Activated CD8-positive, alpha-beta T cell treated with anti-CD3 and anti-CD28 coated beads for 36 hours (primary cell): ENCODE data around the gene ARHGAP25. TPM values are rescaled to one million over a fixed set of nuclear protein-coding genes. Genes with fewer than 3 reads are reported as not detected.

Source experiments
- ATAC-seq: fragments of 200-7000 bp; cut with Tn5 transposase; one replicate; pipeline ENCODE4 v1.10.0; 2021; ENCODE audit warnings: mild to moderate bottlenecking, moderate library complexity
- CTCF ChIA-PET: fragments of 350-600 bp; sonication (Branson Sonifier 250); formaldehyde crosslinking; loops from one replicate; lab custom pipeline; 2021; ENCODE audit warnings: antibody characterized with exemption; lab: Charles Lee
- POLR2A ChIA-PET: fragments of 350-600 bp; sonication (Branson Sonifier 250); formaldehyde crosslinking; loops from one replicate; lab custom pipeline; 2021; ENCODE audit warnings: antibody characterized with exemption; lab: Charles Lee
- DNase-seq: peaks from one replicate; pipeline ENCODE4 v3.0.0-alpha.2; 2020
- H3K27ac Mint-ChIP-seq: one replicate; pipeline ENCODE4 v1.8.0; 2021; ENCODE audit warnings: mild to moderate bottlenecking, mixed read lengths
- H3K27me3 Mint-ChIP-seq: one replicate; pipeline ENCODE4 v1.8.0; 2021; ENCODE audit warnings: mixed read lengths
- H3K36me3 Mint-ChIP-seq: one replicate; pipeline ENCODE4 v1.8.0; 2021; ENCODE audit warnings: low read depth, mixed read lengths
- H3K4me1 Mint-ChIP-seq: one replicate; pipeline ENCODE4 v1.8.0; 2021; ENCODE audit warnings: low read depth, mixed read lengths
- H3K4me3 Mint-ChIP-seq: one replicate; pipeline ENCODE4 v1.8.0; 2021; ENCODE audit warnings: mild to moderate bottlenecking, moderate library complexity, mixed read lengths
- H3K9me3 Mint-ChIP-seq: one replicate; pipeline ENCODE4 v1.8.0; 2021; ENCODE audit warnings: mixed read lengths
- CTCF ChIP-seq: fragments of 200-600 bp; IDR thresholded peaks from one replicate; pipeline ENCODE4 v1.8.0; 2022; ENCODE audit warnings: antibody characterized with exemption, mild to moderate bottlenecking
- intact Hi-C: fragments of 100-400 bp; cut with micrococcal nuclease; formaldehyde crosslinking; loops from one replicate; pipeline ENCODE4 v1.10.0; 2022
- total RNA-seq, 2 experiments: library from RNA; stranded (reverse); gene quantifications; one replicate each; pipeline ENCODE4 v1.2.3, GENCODE V29; 2021

The ARHGAP25 gene
- total RNA-seq, 2 experiments from 2014 or later = 59.3 to 61.5 TPM

- CTCF ChIA-PET = interaction anchor here (1.3 to 12.9 kb wide), 3 partner anchors 81 to 365 kb away, joined by 4 to 136 read pairs (median 8); partner anchors contain the start of genes APLF and FBXO48
- POLR2A ChIA-PET = interaction anchor here (0.7 to 0.9 kb wide), 2 partner anchors 66 to 116 kb away, joined by 3 read pairs; no protein-coding TSS in a partner anchor
- peak; percentile 85 for ATAC-seq
- Mint-ChIP-seq H3K36me3 (peaks cover 11% of the 10 kb centered on the region), H3K27me3 (no peaks in the 10 kb centered on the region), H3K4me3 (peak overlapping the region; percentile 53), H3K4me1 (peaks cover 71% of the 10 kb centered on the region), H3K27ac (peak overlapping the region; percentile 94), H3K9me3 (no peaks in the 10 kb centered on the region)
- intact Hi-C loops = loop anchor here (5.0 kb wide), 2 partner anchors 80 to 365 kb away; partner anchors contain the start of genes APLF and FBXO48
- DNase-seq = peak; percentile 81
- TF ChIP-seq CTCF = no peak
Observed at GRCh38 chr2:68832233-68832869, 97.7 kb downstream of the ARHGAP25 start.

DNA sequence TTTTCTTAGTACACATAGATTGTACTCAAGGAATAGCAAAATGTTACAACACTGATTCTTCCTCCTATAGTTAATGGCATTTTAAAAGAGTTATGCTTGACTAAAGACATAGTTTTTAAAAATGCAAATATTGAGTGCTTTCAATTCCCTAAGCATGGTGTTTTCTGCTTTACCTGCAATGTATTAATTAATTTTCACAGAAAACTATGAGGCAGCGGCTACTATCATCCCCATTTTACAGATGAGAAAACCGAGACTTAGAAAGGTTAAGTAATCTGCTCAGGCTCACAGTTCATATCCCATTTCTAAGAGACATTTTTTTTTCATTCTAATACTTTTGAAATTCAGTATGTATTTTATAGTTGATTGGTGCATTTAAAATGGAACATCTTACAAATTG is 98.6 kb downstream of the ARHGAP25 start:
- ChIA-PET POLR2A (interaction anchor here (0.7 to 1.2 kb wide), 2 partner anchors 63 to 117 kb away, joined by 3 read pairs; no protein-coding TSS in a partner anchor), CTCF (interaction anchor here (1.3 to 12.9 kb wide), 3 partner anchors 81 to 366 kb away, joined by 4 to 136 read pairs (median 8); partner anchors contain the start of genes APLF and FBXO48)

DNA sequence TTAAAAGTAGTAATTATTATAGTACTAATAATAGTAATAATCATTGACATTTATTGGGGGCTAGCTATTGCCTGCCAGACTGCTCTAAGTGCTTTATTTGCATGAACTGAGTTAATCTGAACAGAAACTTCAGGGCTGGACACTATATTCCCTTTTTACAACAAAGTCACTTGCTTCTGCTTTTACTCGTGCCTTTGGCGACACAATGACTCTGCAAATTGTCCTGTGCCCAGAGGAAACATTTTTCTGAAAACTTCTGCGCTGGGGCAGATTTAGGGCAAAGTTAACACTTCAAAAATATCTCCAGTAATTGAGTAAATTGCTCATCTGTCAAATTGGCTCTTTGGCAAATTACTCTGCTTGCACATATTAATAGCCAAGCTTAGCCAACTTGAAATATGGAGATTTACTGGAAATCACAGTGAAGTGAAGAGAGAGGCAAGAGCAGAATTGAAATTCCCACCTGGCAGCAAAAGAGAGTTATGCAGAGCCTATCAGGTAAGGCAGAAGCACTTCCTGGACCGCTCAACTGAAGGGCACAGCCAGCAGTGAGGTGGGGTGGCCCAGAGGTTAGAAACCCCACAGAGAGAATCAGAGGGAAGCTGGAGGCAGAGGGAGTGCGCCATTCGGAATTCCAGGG is 100.2 kb downstream of the ARHGAP25 start:
- H3K4me3 Mint-ChIP-seq = no peak overlapping the region
- peaks cover 61% of the 10 kb centered on the region for H3K4me1 Mint-ChIP-seq

More for the DNA sequence above, 98.6 kb downstream of the ARHGAP25 start:
- Mint-ChIP-seq H3K9me3 (no peaks in the 10 kb centered on the region), H3K4me3 (no peak overlapping the region), H3K36me3 (peaks cover 3% of the 10 kb centered on the region), H3K4me1 (peaks cover 74% of the 10 kb centered on the region), H3K27ac (no peak overlapping the region), H3K27me3 (no peaks in the 10 kb centered on the region)
- DNase-seq (no peak), ATAC-seq (no peak)
- TF ChIP-seq CTCF = no peak
- intact Hi-C loops = loop anchor here (5.0 kb wide), 2 partner anchors 79 to 366 kb away; partner anchors contain the start of genes APLF and FBXO48

DNA sequence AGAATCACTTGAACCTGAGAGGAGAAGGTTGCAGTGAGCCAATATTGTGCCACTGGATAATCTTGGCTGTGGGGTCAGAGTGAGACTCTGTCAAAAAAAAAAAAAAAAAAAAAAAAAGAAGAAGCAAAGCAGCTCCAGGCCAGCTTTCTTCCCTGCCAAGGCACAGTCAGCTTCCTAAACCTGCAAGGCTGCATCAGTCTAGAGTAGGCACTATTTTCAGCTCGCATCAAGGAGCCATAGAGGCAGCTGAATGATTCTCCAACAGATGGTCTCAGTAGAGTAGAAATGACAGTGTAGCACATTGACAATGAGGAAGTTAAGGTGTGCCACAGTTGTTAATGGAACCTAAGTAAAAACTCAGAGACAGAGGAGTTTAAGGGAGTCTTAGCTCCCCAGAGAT is 101.0 kb downstream of the ARHGAP25 start:
- Mint-ChIP-seq H3K36me3 (no peaks in the 10 kb centered on the region), H3K4me1 (peaks cover 53% of the 10 kb centered on the region), H3K9me3 (peaks cover 4% of the 10 kb centered on the region), H3K27me3 (no peaks in the 10 kb centered on the region), H3K4me3 (no peak overlapping the region), H3K27ac (no peak overlapping the region)
- no peak for DNase-seq
- ATAC-seq = no peak
- TF ChIP-seq CTCF = no peak
- intact Hi-C loops = loop anchor here (5.0 kb wide), 3 partner anchors 83 to 118 kb away; no protein-coding TSS in a partner anchor
- ChIA-PET CTCF (interaction anchor here (0.8 to 12.9 kb wide), 14 partner anchors 10 to 372 kb away, joined by 3 to 136 read pairs (median 6); partner anchors contain the start of gene ARHGAP25), POLR2A (interaction anchor here (0.6 to 1.4 kb wide), 2 partner anchors 23 to 84 kb away, joined by 3 read pairs; no protein-coding TSS in a partner anchor)

More for the DNA sequence above, 100.2 kb downstream of the ARHGAP25 start:
- DNase-seq (no peak), ATAC-seq (no peak)
- POLR2A ChIA-PET = interaction anchor here (1.4 kb wide), 1 partner anchor 11 kb away, joined by 3 read pairs; no protein-coding TSS in a partner anchor
- intact Hi-C loops = loop anchor here (5.0 kb wide), 5 partner anchors 77 to 368 kb away; partner anchors contain the start of genes APLF and FBXO48
- Mint-ChIP-seq H3K9me3 (peaks cover 2% of the 10 kb centered on the region), H3K36me3 (no peaks in the 10 kb centered on the region), H3K27me3 (no peaks in the 10 kb centered on the region), H3K27ac (no peak overlapping the region)
- no peak for TF ChIP-seq CTCF
- CTCF ChIA-PET = interaction anchor here (2.1 to 12.9 kb wide), 7 partner anchors 11 to 371 kb away, joined by 7 to 136 read pairs (median 16); no protein-coding TSS in a partner anchor
